GM19035 (cell line): ENCODE data around the gene SMIM36.
"Not testable (repeated sequence)": the region's sequence is repeated elsewhere in the genome, so short reads cannot be mapped to it uniquely, and the experiment has no call there.

ENCODE experiments used
- ATAC-seq: cut with Tn5 transposase; IDR thresholded peaks from one replicate; pipeline ENCODE4 v1.9.1; 2021; ENCODE audit not compliant: unreplicated experiment

SMIM36 gene

GRCh38 chr17:55510986-55511721 lies at the start of gene SMIM36:
Gene SMIM36, minus strand, starts transcription at chr17:55511452.
- no peak for ATAC-seq

DNA sequence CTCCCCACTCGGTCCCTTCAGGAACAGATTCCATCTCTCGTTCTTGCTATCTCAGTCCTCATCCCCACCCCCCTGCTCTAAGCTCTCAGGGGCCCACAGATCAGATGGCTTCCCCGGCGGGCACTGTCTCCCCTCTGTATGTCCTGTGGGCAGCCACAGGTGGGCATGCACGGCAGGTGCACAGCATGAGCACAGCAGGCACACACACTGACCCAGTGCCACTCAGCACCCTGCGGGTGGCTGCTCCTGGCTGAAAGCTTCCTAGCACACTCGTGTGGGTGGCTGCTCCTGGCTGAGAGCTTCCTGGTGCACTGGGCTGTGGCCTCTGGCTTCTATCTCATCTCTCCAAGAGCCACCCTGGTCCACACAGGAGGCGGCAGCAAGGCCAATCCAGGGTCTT lies 44.5 kb upstream of the SMIM36 start:
- ATAC-seq: no peak

DNA sequence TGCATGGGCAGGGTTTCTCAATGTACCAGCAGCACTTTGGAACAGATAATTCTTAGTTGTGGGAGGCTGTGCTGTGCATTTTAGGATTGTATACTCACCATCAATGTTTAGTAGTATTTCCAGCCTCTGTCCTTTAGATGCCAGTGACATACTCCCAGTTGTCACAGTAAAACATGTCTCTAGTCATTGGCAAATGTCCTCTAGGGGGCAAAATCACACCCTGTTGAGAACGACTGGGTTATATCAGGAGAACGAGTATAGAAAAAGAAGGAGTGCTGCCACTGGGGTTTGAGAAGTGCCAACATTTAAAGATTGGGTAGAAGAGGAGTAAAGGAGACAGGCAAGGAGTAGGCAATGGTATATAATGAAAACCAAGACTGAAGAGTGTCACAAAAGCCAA lies 37.9 kb upstream of the SMIM36 start:
- ATAC-seq: no peak

- no peak for ATAC-seq
These were observed 35.9 kb upstream of the SMIM36 start for GRCh38 chr17:55546991-55547664.

- ATAC-seq: no peak
These were observed 35.2 kb upstream of the SMIM36 start for GRCh38 chr17:55546481-55546880.

DNA sequence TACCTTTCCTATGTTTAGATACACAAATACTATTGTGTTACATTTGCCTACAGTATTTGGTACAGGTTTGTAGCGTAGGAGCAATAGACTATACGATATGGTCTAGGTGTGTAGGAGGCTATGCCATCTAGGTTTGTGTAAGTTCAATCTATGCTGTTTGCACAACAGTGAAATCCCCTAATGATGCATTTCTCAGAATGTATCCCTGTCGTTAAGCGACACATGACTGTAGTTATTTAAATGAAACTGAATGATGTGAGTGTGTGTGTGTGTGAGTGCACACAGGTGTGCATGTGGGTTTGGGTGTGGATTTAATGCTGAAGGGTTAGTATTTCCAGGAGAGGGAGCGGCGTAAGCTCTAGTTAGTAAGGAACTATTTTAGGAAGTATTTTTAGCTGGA lies 34.6 kb upstream of the SMIM36 start:
- ATAC-seq: no peak

DNA sequence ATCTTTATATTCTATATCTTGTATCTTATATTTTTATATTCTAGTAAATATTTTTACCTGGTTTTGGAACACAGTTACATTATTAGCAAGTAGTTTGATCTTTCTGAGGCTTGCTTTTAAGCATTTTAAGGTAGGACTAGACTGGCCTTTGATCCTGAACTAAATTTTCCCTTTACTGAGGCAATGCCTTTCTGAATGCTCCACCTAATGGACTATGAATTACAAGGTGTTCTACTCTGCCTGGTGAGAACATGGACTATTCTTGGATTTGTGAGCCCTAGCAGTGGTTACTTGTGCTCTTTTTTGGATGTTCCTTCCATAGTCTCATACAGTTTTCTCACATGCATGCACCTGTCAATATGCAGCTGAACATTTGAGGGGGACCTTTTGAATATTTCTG lies 32.5 kb upstream of the SMIM36 start:
- ATAC-seq: no peak

DNA sequence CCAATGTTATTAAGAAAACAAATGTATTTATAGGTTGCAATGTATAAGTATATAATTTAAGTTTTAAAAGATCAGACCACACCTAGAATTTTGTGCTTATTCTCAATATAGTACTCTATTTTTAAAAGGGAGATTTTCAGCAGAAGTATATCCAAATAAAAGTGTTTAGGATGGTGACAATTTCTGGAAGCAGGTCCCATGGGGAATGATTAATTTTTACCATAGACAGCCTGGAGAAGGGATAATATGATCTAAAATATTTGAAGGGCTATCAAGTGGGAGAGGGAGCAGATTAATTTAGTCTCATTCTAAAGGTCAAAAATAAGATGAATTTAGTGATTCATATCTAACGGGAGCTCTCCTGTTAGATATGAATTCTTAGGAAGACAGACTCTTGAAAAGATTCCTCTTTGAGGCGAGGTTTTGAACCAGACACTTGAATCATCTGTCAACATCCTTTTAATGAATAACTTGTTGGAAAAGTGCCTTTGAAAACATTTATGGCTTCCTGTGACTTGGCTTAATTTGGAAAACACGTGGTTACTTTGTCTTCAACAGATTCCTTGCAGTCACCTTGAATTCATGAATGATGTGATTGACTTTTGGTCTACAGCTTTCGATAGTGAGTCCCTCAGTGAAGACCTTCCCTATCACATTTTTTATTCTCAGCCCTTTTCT lies 29.3 kb upstream of the SMIM36 start:
- ATAC-seq: no peak

DNA sequence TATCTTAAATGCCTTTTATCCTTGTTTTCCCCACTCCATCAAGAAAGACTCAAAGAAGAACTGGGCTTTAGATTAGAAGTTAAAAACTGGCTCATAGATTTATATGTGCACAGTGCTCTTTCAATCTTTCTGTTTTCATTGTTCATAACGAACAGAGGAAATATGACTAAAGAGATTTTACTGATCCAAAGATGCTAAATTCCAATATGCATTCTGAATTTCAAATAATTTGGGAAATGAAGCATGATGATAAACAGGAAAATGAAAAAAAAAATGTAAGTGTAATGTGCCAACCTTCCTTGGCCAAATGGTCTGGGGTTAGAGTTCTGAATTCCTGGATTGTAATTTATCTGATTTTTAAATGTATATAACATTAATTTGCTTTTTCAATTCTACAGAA lies 25.0 kb upstream of the SMIM36 start:
- no peak for ATAC-seq

DNA sequence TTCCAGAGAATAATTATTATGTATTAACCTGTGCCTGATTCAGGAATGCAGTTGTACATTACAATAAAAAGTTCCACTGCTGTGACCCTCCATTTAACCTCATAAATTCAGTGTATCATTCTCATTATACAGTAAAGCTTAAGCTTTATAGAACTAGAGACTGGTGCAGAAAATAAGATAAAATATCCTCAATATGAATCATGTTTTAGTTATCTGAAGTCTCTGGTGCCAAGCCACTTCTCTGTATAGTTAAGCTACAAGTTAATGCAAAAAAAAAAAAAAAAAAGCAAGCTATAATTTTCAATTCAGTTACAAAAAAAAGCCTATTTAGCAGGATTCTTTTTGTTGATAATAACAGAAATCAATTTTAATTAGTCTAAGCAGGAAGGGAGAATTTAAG lies 22.4 kb upstream of the SMIM36 start:
- ATAC-seq: no peak

- ATAC-seq: no peak
These were observed 21.4 kb upstream of the SMIM36 start for GRCh38 chr17:55532670-55533069.

GRCh38 chr17:55531053-55531728 lies 19.9 kb upstream of the SMIM36 start:
- no peak for ATAC-seq

- no peak for ATAC-seq
These were observed 18.8 kb upstream of the SMIM36 start for GRCh38 chr17:55530064-55530463.

DNA sequence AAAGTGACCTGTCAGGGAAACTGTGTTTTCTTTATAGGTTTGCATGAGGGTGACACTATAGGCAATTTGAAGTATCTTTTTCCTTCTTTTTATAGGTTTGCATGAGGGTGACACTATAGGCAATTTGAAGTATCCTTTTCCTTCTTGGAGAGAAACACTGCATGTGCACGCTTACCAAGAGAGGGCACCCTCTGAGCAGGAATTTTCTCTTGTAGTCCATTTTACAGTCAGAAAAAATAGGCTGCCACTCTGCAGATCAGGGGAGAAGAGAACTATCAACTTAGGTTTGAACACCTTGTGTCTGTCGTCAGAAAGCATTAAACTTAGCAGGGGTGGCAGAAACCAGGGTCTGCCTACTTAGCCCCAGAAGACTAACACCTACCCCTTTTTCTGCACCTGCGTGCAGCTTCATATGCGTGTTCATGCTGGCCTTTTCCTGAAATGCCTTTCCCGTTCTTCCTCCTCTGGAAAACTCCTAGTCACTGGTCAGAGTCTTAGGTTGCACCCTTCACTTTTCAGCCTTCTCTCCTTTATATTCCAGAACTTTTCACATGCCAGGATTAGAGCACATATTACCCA lies 16.4 kb upstream of the SMIM36 start:
- no peak for ATAC-seq

GRCh38 chr17:55524440-55525220 lies 13.4 kb upstream of the SMIM36 start:
- ATAC-seq: peak; percentile 47

- ATAC-seq: not testable (repeated sequence)
These were observed 11.8 kb upstream of the SMIM36 start for GRCh38 chr17:55523032-55523431.

DNA sequence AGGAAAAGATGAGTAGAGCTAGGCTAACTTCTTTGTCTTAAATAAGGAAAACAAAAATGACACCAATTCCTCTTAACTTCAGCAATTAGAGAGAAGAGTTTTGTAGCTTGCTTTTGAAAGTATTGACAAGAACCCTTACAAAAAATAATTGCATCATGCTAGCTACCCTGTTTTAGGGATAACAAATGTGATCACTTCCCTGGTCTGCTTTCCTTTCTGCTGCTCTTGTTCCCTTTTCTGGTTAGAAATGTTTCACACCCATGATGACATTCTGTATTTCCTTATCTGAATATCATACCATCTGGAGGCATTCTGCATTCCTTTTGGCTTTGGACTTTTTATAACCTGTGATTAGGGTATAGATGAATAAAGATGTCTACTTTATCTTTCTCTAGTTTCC lies 9.9 kb upstream of the SMIM36 start:
- no peak for ATAC-seq

- ATAC-seq: no peak
These were observed 9.2 kb upstream of the SMIM36 start for GRCh38 chr17:55520402-55520801.

DNA sequence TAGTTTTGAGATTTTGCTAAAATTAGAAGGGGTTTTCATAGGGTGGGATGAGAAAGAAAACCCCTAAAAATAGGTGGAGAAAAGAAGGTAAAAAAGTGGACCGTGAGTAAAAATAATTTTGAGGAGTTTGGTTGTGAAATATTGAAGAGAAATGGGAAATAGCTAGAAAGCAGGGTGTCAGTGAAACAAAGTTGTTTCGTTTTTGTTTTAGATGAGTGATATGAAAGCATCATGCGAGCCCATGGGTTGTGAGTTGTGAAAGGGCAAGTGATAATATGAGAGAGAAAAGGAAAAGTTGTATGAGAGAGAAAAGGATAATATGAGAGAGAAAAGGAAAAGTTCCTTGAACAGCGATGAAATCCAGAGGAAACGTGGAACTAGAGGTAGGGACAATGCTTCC lies 7.3 kb upstream of the SMIM36 start:
- no peak for ATAC-seq

GRCh38 chr17:55513885-55514590 lies 2.8 kb upstream of the SMIM36 start:
- ATAC-seq: peak; percentile 66
